ENCODE results near the gene RBAK. TPM values are rescaled to one million over a fixed set of nuclear protein-coding genes. Genes with fewer than 3 reads are reported as not detected.

Gene RBAK
- total RNA-seq, 6 experiments from 2014 or later = 4.0 to 6.9 (median 5.1) TPM

GRCh38 chr7:5094641-5095040 is 49.0 kb downstream of the RBAK start:
- WGBS (ENCODE audit: insufficient coverage, low coverage, low lambda C conversion rate, missing lambda C conversion rate) = 71% methylated on average over 2 of the region's 2 CpGs
- no peak for TF ChIP-seq POLR2A (IDR thresholded peaks at IDR 0.05)
- no peak for TF ChIP-seq CTCF (IDR thresholded peaks at IDR 0.05)
- ATAC-seq (no peak), DNase-seq (no peak)
- Histone ChIP-seq H3K4me3 (no peak overlapping the region), H3K36me3 (no peaks in the 10 kb centered on the region), H3K27me3 (no peaks in the 10 kb centered on the region), H3K27ac (no peak overlapping the region), H3K4me1 (no peaks in the 10 kb centered on the region), H3K9me3 (peaks cover 0 to 4% (median 0%) of the 10 kb centered on the region in 4 donors)
- intact Hi-C loops (cut with DNase I) = no loop called here

GRCh38 chr7:5116359-5116758 is 70.7 kb downstream of the RBAK start:
- H3K4me3 ChIP-seq = no peak overlapping the region
- H3K9me3 ChIP-seq = no peaks in the 10 kb centered on the region
- TF ChIP-seq CTCF (IDR thresholded peaks at IDR 0.05) (no peak), POLR2A (IDR thresholded peaks at IDR 0.05) (no peak)
- H3K27me3 ChIP-seq = no peaks in the 10 kb centered on the region
- no peaks in the 10 kb centered on the region for H3K36me3 ChIP-seq
- 45% methylated on average over 3 of the region's 7 CpGs for WGBS (ENCODE audit: insufficient coverage, low coverage, low lambda C conversion rate, missing lambda C conversion rate)
- DNase-seq (no peak), ATAC-seq (peak in 1 of 4 donors; percentile 17)
- intact Hi-C loops (cut with DNase I) = no loop called here
- no peak overlapping the region for H3K27ac ChIP-seq
- no peaks in the 10 kb centered on the region for H3K4me1 ChIP-seq

- Histone ChIP-seq H3K4me3 (no peak overlapping the region), H3K27me3 (no peaks in the 10 kb centered on the region), H3K27ac (no peak overlapping the region), H3K36me3 (no peaks in the 10 kb centered on the region), H3K4me1 (no peaks in the 10 kb centered on the region), H3K9me3 (no peaks in the 10 kb centered on the region)
- WGBS (ENCODE audit: insufficient coverage, low coverage, low lambda C conversion rate, missing lambda C conversion rate) = 60% methylated on average over 1 of the region's 56 CpGs
- intact Hi-C loops (cut with DNase I) = no loop called here
- DNase-seq = peak in 1 of 3 donors; percentile 38
- TF ChIP-seq CTCF (IDR thresholded peaks at IDR 0.05) = no peak
- no peak for TF ChIP-seq POLR2A (IDR thresholded peaks at IDR 0.05)
- ATAC-seq = peak in 1 of 4 donors; percentile 19
Observed at GRCh38 chr7:5117095-5117970, 71.7 kb downstream of the RBAK start.

Small RNA genes within 50 kb of the gene (small RNA-seq; reads per million reads assigned to genes)
- 0 reads per million in 2 experiments for gene AC092032.1

Other genes starting within 250 kb of the RBAK start
- gene PAPOLB, start 183.8 kb upstream of the RBAK start, total RNA-seq = not detected
- gene RADIL, start 162.1 kb upstream of the RBAK start, total RNA-seq = 1 to 10 TPM in 1 of 6 experiments, under 1 TPM in 3, not detected in 2; 0.20 to 1.6 (median 0.34) TPM
- gene MMD2, start 86.7 kb upstream of the RBAK start, total RNA-seq = not detected
- 10 to 100 TPM; 30.3 to 39.5 (median 33.4) TPM for gene WIPI2, start 144.4 kb downstream of the RBAK start, total RNA-seq
- 1 to 10 TPM; 1.5 to 7.7 (median 3.9) TPM for gene SLC29A4, start 237.1 kb downstream of the RBAK start, total RNA-seq